GM18868 (cell line): Measurements from ENCODE around the gene KNOP1.

Source experiments
- ATAC-seq: cut with Tn5 transposase; IDR thresholded peaks from one replicate; pipeline ENCODE4 v1.9.1; 2021; ENCODE audit warnings: mild to moderate bottlenecking, moderate library complexity; ENCODE audit not compliant: unreplicated experiment

Gene KNOP1, protein sequence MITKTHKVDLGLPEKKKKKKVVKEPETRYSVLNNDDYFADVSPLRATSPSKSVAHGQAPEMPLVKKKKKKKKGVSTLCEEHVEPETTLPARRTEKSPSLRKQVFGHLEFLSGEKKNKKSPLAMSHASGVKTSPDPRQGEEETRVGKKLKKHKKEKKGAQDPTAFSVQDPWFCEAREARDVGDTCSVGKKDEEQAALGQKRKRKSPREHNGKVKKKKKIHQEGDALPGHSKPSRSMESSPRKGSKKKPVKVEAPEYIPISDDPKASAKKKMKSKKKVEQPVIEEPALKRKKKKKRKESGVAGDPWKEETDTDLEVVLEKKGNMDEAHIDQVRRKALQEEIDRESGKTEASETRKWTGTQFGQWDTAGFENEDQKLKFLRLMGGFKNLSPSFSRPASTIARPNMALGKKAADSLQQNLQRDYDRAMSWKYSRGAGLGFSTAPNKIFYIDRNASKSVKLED

GRCh38 chr16:19717741-19718623, at the start of gene KNOP1, which contains the start of gene IQCK:
TSS of gene KNOP1 (minus strand) at chr16:19718227. CDS start at chr16:19715035, 3,192 bp downstream.
TSS of gene IQCK (plus strand) at chr16:19718271. CDS start at chr16:19718307, 36 bp downstream.
- ATAC-seq = peak; percentile 93

- ATAC-seq = no peak
These were observed 49.5 kb upstream of the KNOP1 start for GRCh38 chr16:19767497-19767896.

GRCh38 chr16:19766988-19767387, 49.0 kb upstream of the KNOP1 start:
- ATAC-seq = no peak

DNA sequence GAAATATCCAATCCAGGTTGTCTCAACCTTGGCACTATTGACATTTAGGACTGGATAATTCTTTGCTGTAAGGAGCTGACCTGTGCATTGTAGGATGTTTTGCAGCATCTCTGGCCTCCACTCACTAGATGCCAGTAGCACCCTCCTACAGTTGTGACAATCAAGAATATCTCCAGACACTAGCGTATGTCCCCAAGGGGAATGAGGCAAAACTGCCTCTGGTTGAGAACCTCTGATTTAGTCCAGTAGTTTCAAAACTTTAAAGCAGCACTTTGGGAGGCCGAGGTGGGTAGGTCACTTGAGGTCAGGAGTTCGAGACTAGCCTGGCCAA, 48.5 kb upstream of the KNOP1 start:
- no peak for ATAC-seq

DNA sequence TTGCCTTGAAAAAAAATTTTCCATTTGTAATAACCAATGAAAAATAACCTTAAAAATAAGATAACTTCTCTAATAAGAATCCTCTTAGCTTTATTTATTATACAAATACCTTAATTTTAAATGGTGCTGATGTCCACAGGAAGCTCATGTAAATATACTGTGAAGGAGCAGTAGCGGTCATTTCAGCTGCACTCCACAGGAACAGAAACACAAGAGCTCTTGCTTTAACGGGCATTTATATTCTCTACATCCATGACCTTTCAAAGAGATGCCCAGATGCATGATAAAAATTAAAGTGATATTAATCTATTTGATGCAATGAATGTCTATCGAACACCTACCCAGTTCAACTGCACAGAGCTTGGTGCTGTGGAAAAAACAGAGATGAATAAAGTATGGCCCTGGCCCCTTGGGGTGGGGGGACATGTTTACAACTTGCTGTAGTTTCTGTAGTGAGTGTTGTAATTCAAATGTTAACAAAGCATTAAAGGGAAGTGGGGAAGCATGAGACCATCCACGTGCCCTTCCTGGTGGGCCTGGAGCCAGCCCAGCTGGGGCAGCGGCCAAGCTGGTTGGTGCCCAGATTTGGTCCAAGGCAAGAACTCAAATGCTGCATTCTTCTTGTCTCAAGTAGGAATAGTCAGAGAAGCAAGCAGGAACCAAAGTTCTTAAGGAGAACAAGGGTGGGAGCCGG, 48.0 kb upstream of the KNOP1 start:
- no peak for ATAC-seq

DNA sequence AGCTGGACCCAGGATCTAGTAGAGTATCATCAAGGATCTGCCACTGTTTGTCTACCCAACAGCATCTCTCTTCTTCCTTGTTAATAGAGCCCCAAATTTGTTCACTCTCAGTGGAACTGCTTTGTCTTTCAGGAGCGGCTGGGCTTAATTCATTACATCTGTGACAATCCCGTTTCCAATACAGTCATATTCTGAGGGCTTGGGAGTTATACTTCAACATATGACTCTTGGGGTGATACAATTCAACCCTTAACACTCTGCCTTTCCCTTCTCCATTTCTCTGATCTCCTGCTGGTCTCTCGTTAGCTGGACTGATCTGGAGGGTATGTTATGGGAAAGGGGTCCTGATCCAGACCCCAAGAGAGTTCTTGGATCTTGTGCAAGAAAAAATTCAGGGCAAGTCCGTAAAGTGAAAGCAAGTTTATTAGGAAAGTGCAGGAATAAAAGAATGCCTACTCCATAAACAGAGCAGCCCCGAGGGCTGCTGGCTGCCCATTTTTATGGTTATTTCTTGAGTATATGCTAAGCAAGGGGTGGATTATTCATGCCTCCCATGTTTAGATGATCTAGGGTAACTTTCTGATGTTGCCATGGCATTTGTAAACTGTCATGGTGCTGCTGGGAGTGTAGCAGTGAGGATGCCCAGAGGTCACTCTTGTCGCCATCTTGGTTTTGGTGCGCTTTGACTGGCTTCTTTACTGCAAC, 42.5 kb upstream of the KNOP1 start:
- ATAC-seq = no peak

- ATAC-seq = no peak
These were observed 40.0 kb upstream of the KNOP1 start for GRCh38 chr16:19757762-19758595.

GRCh38 chr16:19757026-19757425, 39.0 kb upstream of the KNOP1 start:
- no peak for ATAC-seq

DNA sequence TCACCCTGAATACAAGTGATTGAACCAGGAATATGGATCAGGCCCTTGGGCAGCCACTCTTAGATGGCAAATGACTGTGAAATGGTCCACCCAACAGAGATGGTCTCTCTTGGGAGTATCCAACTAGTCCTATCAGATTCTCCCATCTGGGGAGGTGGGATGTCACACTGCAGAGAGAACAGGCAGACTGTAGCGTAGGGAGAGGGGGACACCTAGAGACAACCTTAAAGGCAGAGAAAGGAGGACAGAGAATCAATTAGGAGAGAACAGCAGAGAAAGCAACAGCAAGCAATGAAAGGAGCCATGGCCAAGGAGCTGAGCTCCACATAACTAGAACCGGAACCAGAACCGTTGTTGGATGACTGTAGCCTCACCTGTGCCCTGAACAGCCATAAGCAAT, 37.2 kb upstream of the KNOP1 start:
- ATAC-seq = no peak

DNA sequence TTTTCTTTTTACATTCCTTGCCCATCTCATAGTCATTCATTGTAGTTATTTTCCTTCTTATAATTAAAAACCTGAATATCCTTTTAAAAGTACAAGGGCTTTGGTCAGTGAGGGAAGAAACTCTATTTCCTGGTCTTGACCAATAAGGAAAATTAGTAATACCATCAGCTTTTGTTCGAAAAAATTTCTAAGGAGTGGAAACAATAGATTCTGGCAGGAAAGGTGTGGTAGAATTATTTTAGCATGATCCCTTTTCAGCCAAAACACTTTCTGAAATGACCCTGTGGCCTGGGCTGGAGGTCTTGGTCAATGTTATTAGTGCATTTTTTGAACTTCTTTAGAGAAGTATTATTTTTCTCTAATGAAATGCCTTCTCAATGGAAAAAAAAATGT, 36.6 kb upstream of the KNOP1 start:
- no peak for ATAC-seq

- no peak for ATAC-seq
These were observed 36.0 kb upstream of the KNOP1 start for GRCh38 chr16:19753815-19754643.

DNA sequence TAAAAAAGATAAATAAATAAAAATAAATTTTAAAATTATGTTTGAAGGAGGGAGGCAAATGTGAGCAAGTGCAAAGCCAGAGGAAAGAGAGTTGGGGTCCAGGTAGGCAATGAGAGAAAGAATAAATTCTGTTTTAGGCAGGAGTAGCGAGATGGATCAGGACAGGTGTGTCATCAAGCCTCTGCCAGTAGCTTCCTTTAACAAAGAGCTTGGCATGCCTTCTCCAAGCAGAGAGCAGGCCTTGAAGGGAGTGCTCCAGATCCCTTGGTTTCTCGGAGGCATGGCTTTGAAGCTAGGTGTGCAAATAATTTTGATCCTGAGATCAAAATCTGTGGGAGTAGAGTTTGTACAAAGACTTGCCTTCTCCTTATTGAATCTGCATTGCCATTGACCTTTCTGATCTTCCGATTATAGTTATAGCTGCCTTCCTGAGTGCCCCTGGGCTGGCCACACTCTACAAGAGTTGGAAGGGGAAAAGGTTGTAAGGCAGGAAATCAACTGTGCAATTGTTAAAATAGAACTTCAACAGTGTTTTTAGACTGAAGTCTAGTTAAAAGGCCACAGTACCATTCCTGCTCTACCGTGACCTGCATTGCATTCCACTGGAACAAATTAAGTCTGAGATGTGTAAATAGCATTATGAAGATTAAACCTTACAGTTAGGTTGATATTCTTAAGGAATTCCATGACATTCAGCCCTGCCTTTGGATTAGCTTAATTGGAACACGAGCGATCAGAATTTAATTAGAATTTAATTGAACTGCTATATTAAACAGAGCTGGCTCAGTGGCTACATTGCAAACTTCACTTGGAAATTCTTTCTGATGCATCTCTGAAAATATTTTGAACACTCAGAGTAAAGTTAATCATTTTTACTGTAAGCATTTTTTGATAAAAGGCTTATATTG, 33.7 kb upstream of the KNOP1 start:
- ATAC-seq = no peak

- ATAC-seq = no peak
These were observed 31.6 kb upstream of the KNOP1 start for GRCh38 chr16:19749571-19750080.

GRCh38 chr16:19748389-19749168, 30.6 kb upstream of the KNOP1 start:
- ATAC-seq = no peak

- no peak for ATAC-seq
These were observed 28.5 kb upstream of the KNOP1 start for GRCh38 chr16:19746561-19746960.

DNA sequence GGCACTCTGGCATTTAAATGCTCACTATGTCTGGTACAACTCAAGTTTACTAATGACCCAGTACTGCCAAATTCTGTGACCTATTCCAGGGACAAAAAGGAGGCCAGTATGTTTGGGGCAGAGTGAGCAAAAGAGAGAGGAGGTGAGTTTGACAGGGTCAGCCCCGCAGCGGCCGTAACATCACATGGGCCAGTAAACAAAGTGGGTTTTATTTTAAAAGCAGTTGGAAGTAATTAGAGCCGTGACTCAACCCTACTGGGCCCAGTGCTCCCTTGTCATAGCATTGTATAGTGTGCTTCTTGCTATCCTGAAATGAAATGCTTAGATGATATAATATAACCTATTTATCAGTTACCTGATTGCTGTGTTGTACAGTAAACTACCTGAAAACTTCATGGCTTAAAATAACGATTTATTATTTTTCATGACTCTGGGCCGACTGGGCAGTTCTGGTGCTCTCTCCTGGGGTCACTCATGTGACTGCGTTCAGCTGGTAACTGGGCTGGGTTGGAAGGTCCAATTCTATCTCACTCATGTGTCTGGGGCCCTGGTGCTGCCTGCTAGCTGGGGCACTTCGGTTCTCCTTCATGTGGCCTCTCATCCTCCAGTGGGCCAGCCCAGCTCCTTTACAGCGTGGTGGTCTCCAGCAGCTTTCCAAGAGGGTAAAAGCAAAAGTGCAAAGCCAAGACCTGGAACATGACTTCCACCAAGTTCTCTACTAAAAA, 27.4 kb upstream of the KNOP1 start:
- no peak for ATAC-seq
